Stimulated activated CD8-positive, alpha-beta memory T cell treated with anti-CD3 and anti-CD28 coated beads, Interleukin-7, amount 100 ng/mL, for 1 hour (primary cell): ENCODE results near the gene CMYA5.
"Not testable (repeated sequence)": the region's sequence is repeated elsewhere in the genome, so short reads cannot be mapped to it uniquely, and the experiment has no call there.

Source experiments
- DNase-seq, 2 donors: peaks; one replicate each; pipeline ENCODE4 v3.0.0-alpha.2; 2020; ENCODE audit warnings: low read depth in 2 of 2

CMYA5 gene

DNA sequence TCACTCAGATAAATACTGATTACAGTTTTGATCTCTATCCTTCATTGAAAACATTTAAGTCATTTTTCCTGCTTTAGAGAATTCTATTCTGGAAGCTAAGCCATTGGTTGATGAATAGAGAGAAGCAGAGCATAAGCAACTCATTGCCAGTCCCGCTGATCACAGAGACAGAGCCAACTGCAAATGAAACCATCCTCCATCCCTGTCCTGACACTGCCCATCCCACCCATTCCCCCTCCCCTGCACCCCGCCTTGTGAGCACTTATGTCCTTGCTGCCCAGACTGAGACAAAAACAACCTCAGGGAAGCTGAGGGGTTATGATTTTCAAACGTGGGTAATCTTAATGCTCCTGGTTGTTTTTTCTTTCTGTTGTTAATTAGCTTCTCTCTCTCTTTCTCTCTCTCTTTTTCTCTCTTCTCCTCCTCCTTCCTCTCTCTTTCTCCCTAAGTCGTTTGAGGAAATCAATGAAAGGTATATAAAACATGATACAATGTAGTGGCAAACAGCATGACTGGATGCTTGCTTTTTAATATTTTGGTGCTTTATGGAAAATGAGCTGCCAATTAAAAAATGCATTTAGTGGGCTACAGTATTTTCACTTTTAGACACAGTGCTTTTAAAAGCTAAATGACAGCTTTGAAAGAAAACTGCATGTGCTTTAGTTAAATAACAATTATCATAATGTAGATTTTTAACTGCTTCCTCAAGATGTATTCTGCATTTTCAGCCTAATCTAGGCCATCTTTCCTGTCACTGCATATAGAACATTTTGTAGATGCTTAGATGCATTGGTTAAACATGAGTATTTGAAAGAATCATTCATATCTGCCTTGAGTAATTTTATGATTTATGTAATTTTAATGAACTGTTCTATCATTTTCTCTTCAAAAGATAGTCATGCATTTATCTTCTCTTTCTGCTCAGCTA lies 57.3 kb downstream of the CMYA5 start:
- DNase-seq, result no peak

DNA sequence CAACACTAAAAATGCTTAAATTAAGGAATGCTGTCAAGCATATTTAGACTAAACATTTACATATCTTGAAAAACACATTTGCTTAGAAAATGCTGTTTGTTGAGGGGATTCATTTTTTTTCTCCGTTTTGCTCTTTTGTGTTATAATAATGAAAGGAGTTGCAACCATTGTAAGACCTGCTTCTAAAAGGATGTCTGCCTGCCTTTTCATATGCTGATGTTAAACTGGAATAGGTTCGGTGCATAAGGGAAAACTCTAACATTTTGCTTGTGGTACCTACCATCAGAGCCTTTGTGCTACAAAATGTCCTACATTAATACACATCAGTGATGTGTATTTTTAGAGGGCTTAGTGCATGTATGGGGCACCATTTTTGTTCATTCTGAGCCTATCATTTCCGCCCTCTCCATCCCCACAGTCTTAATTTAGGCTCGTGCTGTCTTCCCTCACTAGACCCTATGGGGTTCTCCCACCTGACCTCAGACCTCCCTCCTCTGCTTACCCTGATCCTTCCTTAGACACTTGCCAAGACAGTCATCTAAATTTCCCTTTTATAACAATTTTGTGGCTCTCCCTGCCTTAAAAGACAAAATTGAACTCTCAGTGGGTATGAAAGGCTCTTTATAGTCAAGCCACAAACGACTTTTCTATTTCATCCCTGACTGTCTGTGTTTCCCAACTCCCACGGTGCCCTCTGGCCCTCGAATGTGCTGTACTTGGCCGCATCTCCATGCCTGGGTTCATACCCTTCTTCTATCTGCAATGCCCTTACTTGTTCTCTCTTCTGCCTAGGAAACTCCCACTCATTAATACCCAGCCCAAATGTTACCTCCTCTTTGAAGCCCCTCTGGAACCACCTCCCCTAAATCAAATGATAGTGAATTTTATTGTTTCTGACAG lies 61.2 kb downstream of the CMYA5 start:
- no peak for DNase-seq

- DNase-seq, result no peak
These were observed 63.5 kb downstream of the CMYA5 start for GRCh38 chr5:79753092-79753491.

DNA sequence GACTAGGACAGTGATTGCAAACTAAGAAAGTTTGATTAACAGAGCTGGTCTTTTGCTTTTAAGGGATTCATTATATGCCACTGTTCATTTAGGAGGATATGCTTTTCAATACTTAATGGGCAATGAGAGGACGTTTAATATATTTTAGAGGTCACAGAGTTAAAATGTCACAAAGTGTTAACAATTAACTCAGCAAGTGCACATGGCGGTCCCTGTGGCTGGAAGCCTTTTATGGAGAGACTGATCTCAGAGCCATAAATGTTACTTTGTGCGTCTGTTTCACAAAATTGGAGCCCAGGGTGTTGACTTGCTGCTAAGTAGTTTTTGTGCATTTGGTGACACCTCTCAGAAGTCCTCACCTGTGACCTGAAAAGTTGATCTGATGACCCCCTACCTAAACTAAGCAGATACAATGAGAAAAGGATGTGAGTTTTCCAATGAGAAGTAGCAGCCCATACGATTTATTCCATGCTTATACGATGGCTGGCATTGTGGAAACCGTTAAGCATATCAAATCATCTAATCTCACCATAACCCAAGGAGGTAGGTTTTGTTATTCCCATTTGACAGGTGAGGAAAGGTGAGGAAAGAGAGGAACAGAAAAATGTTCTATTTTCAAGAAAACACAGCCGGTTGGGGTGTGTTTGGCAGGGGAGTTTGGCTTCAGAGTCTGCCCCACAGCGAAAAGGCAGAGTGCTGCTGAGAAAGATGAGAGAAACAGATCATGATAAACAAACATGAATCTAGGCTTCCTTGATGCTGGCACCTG lies 64.4 kb downstream of the CMYA5 start:
- DNase-seq, result no peak

DNA sequence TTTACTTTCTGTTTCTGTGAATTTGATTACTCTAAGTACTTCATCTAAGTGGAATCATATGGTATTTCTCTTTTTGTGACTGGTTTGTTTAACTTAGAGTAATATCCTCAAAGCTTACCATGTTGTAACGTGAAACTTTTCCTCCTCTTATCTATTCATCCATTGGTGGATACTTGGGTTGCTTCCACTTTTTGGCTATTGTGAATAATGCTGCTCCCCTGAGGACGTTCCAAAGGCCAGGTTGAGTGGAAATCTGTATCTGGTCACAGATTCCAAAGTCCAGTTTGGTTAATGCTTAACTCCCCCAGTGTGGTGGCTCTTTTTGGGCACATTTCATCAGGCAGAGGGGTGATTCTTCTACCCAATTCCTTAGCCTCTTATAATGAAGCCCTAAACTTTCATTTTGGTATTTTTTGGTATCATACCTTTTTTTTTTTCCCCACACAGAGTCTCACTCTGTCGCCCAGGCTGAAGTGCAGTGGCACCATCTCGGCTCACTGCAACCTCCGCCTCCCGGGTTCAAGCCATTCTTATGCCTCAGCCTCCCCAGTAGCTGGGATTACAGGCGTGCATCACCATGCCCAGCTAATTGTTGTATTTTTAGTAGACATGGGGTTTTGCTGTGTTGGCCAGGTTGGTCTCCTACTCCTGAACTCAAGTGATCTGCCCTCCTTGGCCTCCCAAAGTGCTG lies 65.4 kb downstream of the CMYA5 start:
- DNase-seq, result no peak

DNA sequence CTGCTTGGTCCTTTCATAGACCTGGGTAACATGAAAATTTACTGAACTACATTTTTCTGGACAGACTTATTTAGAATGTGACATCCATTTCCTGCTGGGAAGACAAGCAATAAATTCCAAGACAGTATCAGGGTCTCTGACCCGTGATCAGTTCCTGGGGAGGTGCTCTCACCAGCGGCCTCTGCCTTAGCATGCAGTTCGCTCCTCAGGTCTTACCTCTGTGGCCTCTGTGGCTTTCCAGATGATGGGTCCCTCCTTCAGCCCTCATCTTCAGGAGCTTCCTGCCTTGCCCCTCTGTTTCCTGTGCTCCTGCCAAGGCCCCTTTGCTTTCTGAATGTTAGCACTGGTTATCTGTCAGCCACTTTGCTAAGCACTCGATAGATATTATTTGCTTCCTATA lies 66.4 kb downstream of the CMYA5 start:
- DNase-seq, result no peak

DNA sequence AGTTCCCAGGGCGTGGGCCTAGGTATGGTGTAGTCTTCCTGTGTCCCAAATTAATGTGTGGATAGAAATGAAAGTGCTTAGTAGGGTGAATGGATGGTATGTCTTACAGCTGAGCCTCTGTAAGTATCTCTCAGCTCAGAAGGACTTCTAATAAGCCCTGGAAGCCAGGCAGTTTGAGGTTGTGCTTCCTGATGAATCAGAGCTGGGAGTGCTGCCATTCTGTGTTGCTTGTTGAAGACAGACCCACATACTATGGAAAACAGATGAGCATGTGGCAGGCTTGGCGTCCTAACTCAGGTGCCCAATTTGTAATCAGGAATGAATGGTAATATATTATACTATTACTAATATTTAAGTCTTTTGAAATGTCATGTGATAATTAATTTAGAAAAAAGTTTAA lies 69.8 kb downstream of the CMYA5 start:
- no peak for DNase-seq

- no peak for DNase-seq
These were observed 70.2 kb downstream of the CMYA5 start for GRCh38 chr5:79759848-79760247.

DNA sequence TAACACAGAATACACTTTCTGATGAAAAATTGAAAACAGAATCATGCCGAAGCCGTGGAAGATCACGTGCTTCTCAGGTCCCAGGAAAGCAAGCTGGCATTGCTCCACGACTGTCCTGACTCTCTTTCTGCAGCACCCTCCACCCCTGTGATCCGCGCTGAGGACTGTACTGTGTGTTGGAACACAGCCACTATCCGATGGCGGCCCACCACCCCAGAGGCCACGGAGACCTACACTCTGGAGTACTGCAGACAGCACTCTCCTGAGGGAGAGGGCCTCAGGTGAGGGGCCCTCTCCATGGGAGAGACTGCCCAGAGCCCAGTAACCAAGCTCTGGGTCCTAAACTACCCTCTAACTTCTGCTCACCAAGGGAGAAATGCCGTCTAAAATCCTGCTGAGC lies 73.3 kb downstream of the CMYA5 start:
- no peak for DNase-seq

DNA sequence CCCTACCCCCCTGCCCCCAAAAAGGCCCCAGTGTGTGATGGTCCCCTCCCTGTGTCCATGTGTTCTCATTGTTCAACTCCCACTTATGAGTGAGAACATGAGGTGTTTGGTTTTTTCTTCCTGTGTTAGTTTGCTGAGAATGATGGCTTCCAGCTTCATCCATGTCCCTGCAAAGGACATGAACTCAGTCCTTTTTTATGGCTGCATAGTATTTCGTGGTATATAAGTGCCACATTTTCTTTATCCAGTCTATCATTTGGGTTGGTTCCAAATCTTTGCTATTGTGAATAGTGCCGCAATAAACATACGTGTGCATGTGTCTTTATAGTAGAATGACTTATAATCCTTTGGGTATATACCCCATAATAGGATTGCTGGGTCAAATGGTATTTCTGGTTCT lies 74.5 kb downstream of the CMYA5 start:
- not testable (repeated sequence) for DNase-seq

GRCh38 chr5:79771387-79771786 lies 81.8 kb downstream of the CMYA5 start:
- DNase-seq, result no peak

DNA sequence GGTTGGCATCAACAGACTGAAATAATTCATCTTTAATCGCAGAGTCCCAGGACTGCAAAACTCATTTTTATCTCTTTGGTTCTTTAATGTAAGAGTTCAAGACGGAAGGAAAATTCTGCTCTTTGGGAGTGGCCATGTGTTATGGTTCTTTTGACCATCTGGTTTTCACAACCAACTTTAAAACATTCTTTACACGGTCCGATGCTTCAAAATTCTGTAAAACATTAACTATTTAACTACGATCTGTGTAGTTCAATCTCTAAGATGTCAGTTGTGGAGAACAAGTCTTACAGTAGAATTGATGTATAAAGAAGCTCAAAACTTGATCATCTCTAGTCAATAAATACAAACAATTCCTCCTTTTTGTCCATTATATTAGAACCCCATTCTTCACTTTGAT lies 83.0 kb downstream of the CMYA5 start:
- no peak for DNase-seq

DNA sequence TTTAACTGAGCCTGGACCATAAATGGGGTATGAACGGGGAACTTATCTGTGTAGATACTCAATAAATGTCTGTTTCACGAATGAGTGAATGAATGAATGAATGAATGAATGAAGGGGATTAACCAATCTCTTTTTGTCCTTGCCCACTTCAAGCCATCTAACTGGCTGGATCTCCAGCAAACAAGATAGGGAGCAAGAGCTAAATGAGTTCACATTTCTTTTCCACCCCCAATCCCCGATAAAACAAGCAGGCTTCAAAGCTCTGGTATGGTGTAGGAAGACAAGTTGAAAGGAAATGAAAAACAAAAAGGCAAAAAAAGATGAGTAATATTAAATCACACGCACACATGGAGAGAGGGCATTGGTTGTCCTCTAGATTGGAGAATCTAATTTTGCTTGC lies 84.0 kb downstream of the CMYA5 start:
- no peak for DNase-seq

GRCh38 chr5:79774171-79774854 lies 84.7 kb downstream of the CMYA5 start:
- no peak for DNase-seq

GRCh38 chr5:79774855-79775237 lies 85.2 kb downstream of the CMYA5 start:
- no peak for DNase-seq

DNA sequence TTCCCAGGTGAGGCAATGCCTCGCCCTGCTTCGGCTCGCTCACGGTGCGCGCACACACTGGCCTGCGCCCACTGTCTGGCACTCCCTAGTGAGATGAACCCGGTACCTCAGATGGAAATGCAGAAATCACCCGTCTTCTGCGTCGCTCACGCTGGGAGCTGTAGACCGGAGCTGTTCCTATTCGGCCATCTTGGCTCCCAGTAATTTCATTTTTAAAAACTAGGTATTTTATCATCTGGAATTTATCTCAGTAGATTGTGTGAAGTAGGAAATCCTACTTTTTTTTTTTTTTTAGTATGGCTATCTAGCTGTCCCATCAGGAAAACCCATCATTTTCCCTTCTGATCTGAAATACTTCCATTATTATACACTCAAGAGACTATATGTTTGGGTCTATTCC lies 95.1 kb downstream of the CMYA5 start:
- not testable (repeated sequence) for DNase-seq

- DNase-seq, result no peak
These were observed 96.3 kb downstream of the CMYA5 start for GRCh38 chr5:79785983-79786382.

GRCh38 chr5:79787448-79787847 lies 97.8 kb downstream of the CMYA5 start:
- no peak for DNase-seq

GRCh38 chr5:79791843-79792242 lies 102.2 kb downstream of the CMYA5 start:
- DNase-seq, result no peak

DNA sequence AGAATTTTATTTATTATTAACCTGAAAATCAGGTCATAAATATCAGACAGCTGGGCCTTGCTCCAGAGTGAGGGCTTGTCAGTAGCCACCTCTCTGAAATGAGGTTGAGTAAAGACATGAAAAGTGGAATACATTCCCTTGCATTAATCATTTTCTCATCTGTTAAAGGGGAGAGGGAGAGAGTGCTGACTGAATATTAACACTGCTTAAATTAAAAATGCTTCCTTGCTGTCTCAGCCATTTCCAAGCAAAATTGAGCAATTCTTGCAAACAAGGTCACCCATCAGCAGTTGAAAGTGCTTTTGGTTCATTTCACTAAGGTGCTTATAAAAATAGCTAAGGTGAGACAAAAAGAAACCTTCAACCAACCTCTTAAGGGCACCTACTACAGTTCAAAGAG lies 102.8 kb downstream of the CMYA5 start:
- no peak for DNase-seq

GRCh38 chr5:79793304-79793703 lies 103.7 kb downstream of the CMYA5 start:
- no peak for DNase-seq
